ENCODE data around the gene PDGFD.

The PDGFD gene

GRCh38 chr11:104164028-104164520 lies at the start of gene PDGFD:
PDGFD (minus strand) TSS chr11:104164147.
- H3K27me3 ChIP-seq (replicated peaks; ENCODE audit: control insufficient read depth, insufficient read depth, low read length), result no peaks in the 10 kb centered on the region
- DNase-seq (ENCODE audit: low read depth), result peak; percentile 85
- H3K9ac ChIP-seq (ENCODE audit: low read length), result peak within 1 kb of the TSS; percentile 80
- H3K36me3 ChIP-seq (ENCODE audit: control insufficient read depth, insufficient read depth, low read length, severe bottlenecking), result no peaks in the 10 kb centered on the region
- H3K4me3 ChIP-seq (ENCODE audit: low read length), result peak within 1 kb of the TSS; percentile 86
- H3K4me1 ChIP-seq (ENCODE audit: control insufficient read depth, insufficient read depth, low read length), result peaks cover 22% of the 10 kb centered on the region
- no peaks in the 10 kb centered on the region for H3K9me3 ChIP-seq (ENCODE audit: control insufficient read depth, low read length)

- Histone ChIP-seq H3K4me1 (ENCODE audit: control insufficient read depth, insufficient read depth, low read length) (no peaks in the 10 kb centered on the region), H3K27me3 (replicated peaks; ENCODE audit: control insufficient read depth, insufficient read depth, low read length) (no peaks in the 10 kb centered on the region), H3K9ac (ENCODE audit: low read length) (no peak overlapping the region), H3K9me3 (ENCODE audit: control insufficient read depth, low read length) (peaks cover 6% of the 10 kb centered on the region), H3K4me3 (ENCODE audit: low read length) (no peak overlapping the region), H3K36me3 (ENCODE audit: control insufficient read depth, insufficient read depth, low read length, severe bottlenecking) (no peaks in the 10 kb centered on the region)
- no peak for DNase-seq (ENCODE audit: low read depth)
These were observed 43.0 kb upstream of the PDGFD start for GRCh38 chr11:104206936-104207335.

GRCh38 chr11:104205838-104206237 lies 41.9 kb upstream of the PDGFD start:
- no peak for DNase-seq (ENCODE audit: low read depth)
- no peak overlapping the region for H3K9ac ChIP-seq (ENCODE audit: low read length)
- no peaks in the 10 kb centered on the region for H3K27me3 ChIP-seq (replicated peaks; ENCODE audit: control insufficient read depth, insufficient read depth, low read length)
- H3K36me3 ChIP-seq (ENCODE audit: control insufficient read depth, insufficient read depth, low read length, severe bottlenecking), result no peaks in the 10 kb centered on the region
- no peak overlapping the region for H3K4me3 ChIP-seq (ENCODE audit: low read length)
- no peaks in the 10 kb centered on the region for H3K4me1 ChIP-seq (ENCODE audit: control insufficient read depth, insufficient read depth, low read length)
- H3K9me3 ChIP-seq (ENCODE audit: control insufficient read depth, low read length), result peaks cover 4% of the 10 kb centered on the region

- DNase-seq (ENCODE audit: low read depth), result no peak
- Histone ChIP-seq H3K27me3 (replicated peaks; ENCODE audit: control insufficient read depth, insufficient read depth, low read length) (no peaks in the 10 kb centered on the region), H3K4me1 (ENCODE audit: control insufficient read depth, insufficient read depth, low read length) (peaks cover 4% of the 10 kb centered on the region), H3K9me3 (ENCODE audit: control insufficient read depth, low read length) (no peaks in the 10 kb centered on the region), H3K9ac (ENCODE audit: low read length) (no peak overlapping the region), H3K36me3 (ENCODE audit: control insufficient read depth, insufficient read depth, low read length, severe bottlenecking) (no peaks in the 10 kb centered on the region), H3K4me3 (ENCODE audit: low read length) (no peak overlapping the region)
These were observed 36.7 kb upstream of the PDGFD start for GRCh38 chr11:104200688-104201087.

GRCh38 chr11:104199053-104199452 lies 35.1 kb upstream of the PDGFD start:
- Histone ChIP-seq H3K4me3 (ENCODE audit: low read length) (no peak overlapping the region), H3K27me3 (replicated peaks; ENCODE audit: control insufficient read depth, insufficient read depth, low read length) (no peaks in the 10 kb centered on the region), H3K36me3 (ENCODE audit: control insufficient read depth, insufficient read depth, low read length, severe bottlenecking) (no peaks in the 10 kb centered on the region), H3K4me1 (ENCODE audit: control insufficient read depth, insufficient read depth, low read length) (peaks cover 4% of the 10 kb centered on the region), H3K9me3 (ENCODE audit: control insufficient read depth, low read length) (no peaks in the 10 kb centered on the region), H3K9ac (ENCODE audit: low read length) (no peak overlapping the region)
- DNase-seq (ENCODE audit: low read depth), result no peak

GRCh38 chr11:104198576-104198975 lies 34.6 kb upstream of the PDGFD start:
- H3K27me3 ChIP-seq (replicated peaks; ENCODE audit: control insufficient read depth, insufficient read depth, low read length), result no peaks in the 10 kb centered on the region
- no peaks in the 10 kb centered on the region for H3K36me3 ChIP-seq (ENCODE audit: control insufficient read depth, insufficient read depth, low read length, severe bottlenecking)
- H3K4me1 ChIP-seq (ENCODE audit: control insufficient read depth, insufficient read depth, low read length), result peaks cover 4% of the 10 kb centered on the region
- H3K9ac ChIP-seq (ENCODE audit: low read length), result no peak overlapping the region
- H3K9me3 ChIP-seq (ENCODE audit: control insufficient read depth, low read length), result no peaks in the 10 kb centered on the region
- peak; percentile 18 for DNase-seq (ENCODE audit: low read depth)
- H3K4me3 ChIP-seq (ENCODE audit: low read length), result no peak overlapping the region

GRCh38 chr11:104191124-104191523 lies 27.2 kb upstream of the PDGFD start:
- H3K4me1 ChIP-seq (ENCODE audit: control insufficient read depth, insufficient read depth, low read length), result no peaks in the 10 kb centered on the region
- peak; percentile 48 for DNase-seq (ENCODE audit: low read depth)
- no peak overlapping the region for H3K4me3 ChIP-seq (ENCODE audit: low read length)
- no peak overlapping the region for H3K9ac ChIP-seq (ENCODE audit: low read length)
- H3K27me3 ChIP-seq (replicated peaks; ENCODE audit: control insufficient read depth, insufficient read depth, low read length), result no peaks in the 10 kb centered on the region
- no peaks in the 10 kb centered on the region for H3K36me3 ChIP-seq (ENCODE audit: control insufficient read depth, insufficient read depth, low read length, severe bottlenecking)
- no peaks in the 10 kb centered on the region for H3K9me3 ChIP-seq (ENCODE audit: control insufficient read depth, low read length)

- no peaks in the 10 kb centered on the region for H3K4me1 ChIP-seq (ENCODE audit: control insufficient read depth, insufficient read depth, low read length)
- no peaks in the 10 kb centered on the region for H3K27me3 ChIP-seq (replicated peaks; ENCODE audit: control insufficient read depth, insufficient read depth, low read length)
- no peak overlapping the region for H3K9ac ChIP-seq (ENCODE audit: low read length)
- no peak for DNase-seq (ENCODE audit: low read depth)
- no peaks in the 10 kb centered on the region for H3K36me3 ChIP-seq (ENCODE audit: control insufficient read depth, insufficient read depth, low read length, severe bottlenecking)
- no peaks in the 10 kb centered on the region for H3K9me3 ChIP-seq (ENCODE audit: control insufficient read depth, low read length)
- no peak overlapping the region for H3K4me3 ChIP-seq (ENCODE audit: low read length)
These were observed 19.6 kb upstream of the PDGFD start for GRCh38 chr11:104183593-104183992.

- Histone ChIP-seq H3K4me1 (ENCODE audit: control insufficient read depth, insufficient read depth, low read length) (no peaks in the 10 kb centered on the region), H3K36me3 (ENCODE audit: control insufficient read depth, insufficient read depth, low read length, severe bottlenecking) (no peaks in the 10 kb centered on the region), H3K9ac (ENCODE audit: low read length) (no peak overlapping the region), H3K27me3 (replicated peaks; ENCODE audit: control insufficient read depth, insufficient read depth, low read length) (no peaks in the 10 kb centered on the region), H3K4me3 (ENCODE audit: low read length) (no peak overlapping the region), H3K9me3 (ENCODE audit: control insufficient read depth, low read length) (no peaks in the 10 kb centered on the region)
- DNase-seq (ENCODE audit: low read depth), result no peak
These were observed 11.8 kb upstream of the PDGFD start for GRCh38 chr11:104175769-104176168.

- H3K36me3 ChIP-seq (ENCODE audit: control insufficient read depth, insufficient read depth, low read length, severe bottlenecking), result no peaks in the 10 kb centered on the region
- no peak for DNase-seq (ENCODE audit: low read depth)
- no peak overlapping the region for H3K9ac ChIP-seq (ENCODE audit: low read length)
These were observed 5.1 kb upstream of the PDGFD start for GRCh38 chr11:104169091-104169490.

GRCh38 chr11:104165014-104165413 lies 1.1 kb upstream of the PDGFD start:
- H3K36me3 ChIP-seq (ENCODE audit: control insufficient read depth, insufficient read depth, low read length, severe bottlenecking), result no peaks in the 10 kb centered on the region
- H3K27me3 ChIP-seq (replicated peaks; ENCODE audit: control insufficient read depth, insufficient read depth, low read length), result no peaks in the 10 kb centered on the region
- DNase-seq (ENCODE audit: low read depth), result no peak
- H3K9me3 ChIP-seq (ENCODE audit: control insufficient read depth, low read length), result no peaks in the 10 kb centered on the region
- H3K4me1 ChIP-seq (ENCODE audit: control insufficient read depth, insufficient read depth, low read length), result peaks cover 22% of the 10 kb centered on the region
- H3K9ac ChIP-seq (ENCODE audit: low read length), result no peak overlapping the region
- H3K4me3 ChIP-seq (ENCODE audit: low read length), result no peak overlapping the region

More at GRCh38 chr11:104169091-104169490, 5.1 kb upstream of the PDGFD start:
- H3K27me3 ChIP-seq (replicated peaks; ENCODE audit: control insufficient read depth, insufficient read depth, low read length), result no peaks in the 10 kb centered on the region
- H3K4me1 ChIP-seq (ENCODE audit: control insufficient read depth, insufficient read depth, low read length), result no peaks in the 10 kb centered on the region
- H3K4me3 ChIP-seq (ENCODE audit: low read length), result no peak overlapping the region
- H3K9me3 ChIP-seq (ENCODE audit: control insufficient read depth, low read length), result no peaks in the 10 kb centered on the region

Measured in adipocyte (in vitro differentiated cells).